Mucosa of rectum (tissue), 2 donors: ENCODE results near the gene ERP44.

Source experiments
- H3K27ac ChIP-seq, 2 donors: one replicate each; pipeline ENCODE4 v1.7.0; 2013; ENCODE audit warnings: inconsistent platforms in 2 of 2, low read depth in 2 of 2, low read length in 2 of 2
- H3K27me3 ChIP-seq, 2 donors: one replicate each; pipeline ENCODE4 v1.7.0; 2013; ENCODE audit warnings: low read length in 2 of 2; ENCODE audit not compliant: control insufficient read depth in 2 of 2, insufficient read depth in 2 of 2
- H3K36me3 ChIP-seq, 2 donors: one replicate each; pipeline ENCODE4 v1.7.0; 2013; ENCODE audit warnings: low read length in 2 of 2; ENCODE audit not compliant: control insufficient read depth in 2 of 2, insufficient read depth in 2 of 2
- H3K4me1 ChIP-seq, 2 donors: one replicate each; pipeline ENCODE4 v1.7.0; 2013; ENCODE audit warnings: low read length in 2 of 2, mild to moderate bottlenecking in 1 of 2; ENCODE audit not compliant: control insufficient read depth in 2 of 2, insufficient read depth in 2 of 2
- H3K4me3 ChIP-seq, 2 donors: one replicate each; pipeline ENCODE4 v1.7.0; 2013; ENCODE audit warnings: low read length in 2 of 2
- H3K9ac ChIP-seq, 2 donors: one replicate each; pipeline ENCODE4 v1.7.0; 2013; ENCODE audit warnings: low read length in 2 of 2, low read depth in 1 of 2, mild to moderate bottlenecking in 1 of 2
- H3K9me3 ChIP-seq, 2 donors: one replicate each; pipeline ENCODE4 v1.7.0; 2013; ENCODE audit warnings: low read length in 2 of 2; ENCODE audit not compliant: control insufficient read depth in 2 of 2
- donor health status: healthy.
- donor health status: Normal muscosa, but diverticular disease.

Gene ERP44

GRCh38 chr9:100021931-100022330 is 76.9 kb downstream of the ERP44 start:
- peaks cover 4 to 13% of the 10 kb centered on the region in 2 donors for H3K36me3 ChIP-seq
- H3K9me3 ChIP-seq: no peaks in the 10 kb centered on the region
- H3K27me3 ChIP-seq: no peaks in the 10 kb centered on the region
- no peak overlapping the region for H3K4me3 ChIP-seq
- H3K9ac ChIP-seq: no peak overlapping the region
- H3K4me1 ChIP-seq: no peaks in the 10 kb centered on the region
- no peak overlapping the region for H3K27ac ChIP-seq

DNA sequence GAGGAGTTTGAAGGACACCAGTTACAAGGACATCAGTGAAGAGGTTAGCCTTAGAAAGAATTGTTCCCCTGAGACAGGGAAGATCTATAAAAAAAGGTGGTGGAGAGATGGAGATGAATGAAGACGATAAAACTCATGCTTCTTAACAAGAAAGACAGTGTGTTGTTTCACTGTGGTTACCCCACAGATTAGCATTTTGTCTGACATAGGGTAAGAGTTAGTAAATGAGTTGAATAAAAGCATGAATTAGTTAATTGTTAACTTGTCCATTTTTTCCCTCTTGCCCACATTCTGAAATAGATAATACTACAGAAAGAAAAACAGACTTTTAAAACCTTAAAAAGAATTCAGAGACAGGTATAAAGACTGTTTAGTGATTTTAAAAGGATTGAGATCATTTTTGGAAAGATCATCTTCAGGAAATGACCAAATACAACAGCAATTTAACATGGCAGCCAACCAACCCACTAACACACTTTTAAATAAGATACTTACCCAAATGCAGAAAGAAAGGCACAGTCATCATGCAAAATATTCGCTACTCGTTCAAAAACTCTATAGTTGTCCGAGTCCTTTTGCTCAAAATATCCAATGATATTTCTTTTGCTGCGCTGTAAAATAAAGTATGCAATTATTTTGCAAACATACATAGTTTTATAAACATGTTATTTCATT is 78.5 kb downstream of the ERP44 start:
- Histone ChIP-seq H3K9me3 (no peaks in the 10 kb centered on the region), H3K9ac (no peak overlapping the region), H3K27me3 (no peaks in the 10 kb centered on the region), H3K4me1 (no peaks in the 10 kb centered on the region), H3K36me3 (peaks cover 17 to 22% of the 10 kb centered on the region in 2 donors), H3K4me3 (no peak overlapping the region), H3K27ac (no peak overlapping the region)

- H3K27ac ChIP-seq: no peak overlapping the region
- no peak overlapping the region for H3K4me3 ChIP-seq
- no peaks in the 10 kb centered on the region for H3K27me3 ChIP-seq
- H3K9ac ChIP-seq: no peak overlapping the region
- no peaks in the 10 kb centered on the region for H3K9me3 ChIP-seq
- no peaks in the 10 kb centered on the region for H3K4me1 ChIP-seq
- H3K36me3 ChIP-seq: peaks cover 17 to 26% of the 10 kb centered on the region in 2 donors
Observed at GRCh38 chr9:100019541-100019940, 79.3 kb downstream of the ERP44 start.

- no peaks in the 10 kb centered on the region for H3K9me3 ChIP-seq
- H3K27ac ChIP-seq: no peak overlapping the region
- H3K4me1 ChIP-seq: no peaks in the 10 kb centered on the region
- H3K9ac ChIP-seq: no peak overlapping the region
- H3K36me3 ChIP-seq: peaks cover 14 to 23% of the 10 kb centered on the region in 2 donors
- H3K4me3 ChIP-seq: no peak overlapping the region
- H3K27me3 ChIP-seq: no peaks in the 10 kb centered on the region
Observed at GRCh38 chr9:100014846-100015245, 84.0 kb downstream of the ERP44 start.

DNA sequence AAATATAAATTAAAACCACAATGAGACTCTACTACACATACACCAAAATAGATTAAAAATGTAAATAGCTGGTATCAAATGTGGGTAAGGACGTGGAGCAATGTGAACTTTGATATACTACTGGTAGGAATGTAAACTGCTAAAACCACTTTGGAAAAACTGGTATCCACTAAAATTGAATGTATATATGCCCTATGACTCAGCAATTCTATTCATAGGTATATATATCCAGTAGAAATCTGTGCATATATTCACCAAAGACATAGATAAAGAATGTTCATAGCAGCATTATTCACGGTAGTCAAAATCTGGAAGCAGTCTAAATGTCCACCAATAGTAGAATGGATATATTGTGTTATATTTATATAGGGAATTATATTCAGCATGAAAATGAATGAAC is 85.2 kb downstream of the ERP44 start:
- Histone ChIP-seq H3K9ac (no peak overlapping the region), H3K27me3 (no peaks in the 10 kb centered on the region), H3K36me3 (peaks cover 14 to 18% of the 10 kb centered on the region in 2 donors), H3K27ac (no peak overlapping the region), H3K4me1 (no peaks in the 10 kb centered on the region), H3K9me3 (no peaks in the 10 kb centered on the region), H3K4me3 (no peak overlapping the region)

- peaks cover 14 to 18% of the 10 kb centered on the region in 2 donors for H3K36me3 ChIP-seq
Observed at GRCh38 chr9:100012279-100012678, 86.5 kb downstream of the ERP44 start.

DNA sequence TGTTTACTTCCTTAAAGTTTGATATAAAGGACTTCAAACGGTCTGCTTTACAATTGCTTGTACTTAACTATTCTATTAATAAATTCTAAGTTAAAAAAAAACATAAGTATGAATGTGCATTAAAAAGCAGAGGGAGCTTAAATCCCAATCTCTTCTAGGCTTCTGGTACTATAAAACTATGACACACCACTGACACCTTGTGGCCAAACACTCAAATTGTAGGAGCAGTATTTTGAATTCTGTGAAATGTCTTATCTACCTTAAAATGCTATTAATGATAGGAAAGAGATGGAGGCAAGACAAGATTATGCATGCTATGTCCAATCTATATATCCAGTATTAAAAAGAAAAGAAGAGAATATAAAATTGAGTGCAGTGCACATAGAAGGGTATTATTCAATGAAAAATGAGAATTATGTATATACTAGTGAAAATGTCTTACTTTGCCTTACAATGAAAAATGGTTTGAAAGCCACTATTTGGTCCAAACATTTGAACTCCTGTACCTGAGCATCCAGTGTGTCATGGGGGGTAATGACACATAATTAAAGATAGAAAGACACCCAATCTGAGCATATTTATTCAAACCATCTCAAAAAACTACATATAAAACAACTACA is 87.6 kb downstream of the ERP44 start:
- Histone ChIP-seq H3K27me3 (no peaks in the 10 kb centered on the region), H3K9ac (no peak overlapping the region), H3K9me3 (no peaks in the 10 kb centered on the region), H3K4me3 (no peak overlapping the region), H3K36me3 (peaks cover 9 to 12% of the 10 kb centered on the region in 2 donors), H3K27ac (no peak overlapping the region), H3K4me1 (no peaks in the 10 kb centered on the region)

More at GRCh38 chr9:100012279-100012678, 86.5 kb downstream of the ERP44 start:
- no peak overlapping the region for H3K9ac ChIP-seq
- H3K9me3 ChIP-seq: no peaks in the 10 kb centered on the region
- H3K27me3 ChIP-seq: no peaks in the 10 kb centered on the region
- no peak overlapping the region for H3K4me3 ChIP-seq
- H3K4me1 ChIP-seq: no peaks in the 10 kb centered on the region
- no peak overlapping the region for H3K27ac ChIP-seq

DNA sequence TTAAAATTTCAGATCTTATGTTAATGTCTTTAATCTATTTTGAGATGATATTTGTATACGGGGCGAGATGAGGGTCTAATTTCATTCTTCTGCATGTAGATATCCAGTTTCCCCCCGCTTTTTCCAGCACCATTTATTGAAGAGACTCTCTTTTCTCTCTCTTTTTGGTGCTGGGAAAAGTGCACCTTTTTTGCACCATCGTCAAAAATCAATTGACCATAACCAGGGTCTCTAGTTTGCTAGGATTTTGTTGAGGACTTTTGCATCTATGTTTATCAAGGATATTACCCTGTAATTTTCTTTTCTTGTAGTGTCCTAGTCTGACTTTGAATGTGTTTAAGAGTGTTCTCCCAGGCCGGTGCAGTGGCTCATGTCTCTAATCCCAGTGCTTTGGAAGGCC is 99.0 kb downstream of the ERP44 start:
- H3K9me3 ChIP-seq: no peaks in the 10 kb centered on the region
- H3K9ac ChIP-seq: no peak overlapping the region
- no peak overlapping the region for H3K27ac ChIP-seq
- H3K27me3 ChIP-seq: no peaks in the 10 kb centered on the region
- H3K36me3 ChIP-seq: peaks cover 15 to 17% of the 10 kb centered on the region in 2 donors
- no peaks in the 10 kb centered on the region for H3K4me1 ChIP-seq
- no peak overlapping the region for H3K4me3 ChIP-seq

DNA sequence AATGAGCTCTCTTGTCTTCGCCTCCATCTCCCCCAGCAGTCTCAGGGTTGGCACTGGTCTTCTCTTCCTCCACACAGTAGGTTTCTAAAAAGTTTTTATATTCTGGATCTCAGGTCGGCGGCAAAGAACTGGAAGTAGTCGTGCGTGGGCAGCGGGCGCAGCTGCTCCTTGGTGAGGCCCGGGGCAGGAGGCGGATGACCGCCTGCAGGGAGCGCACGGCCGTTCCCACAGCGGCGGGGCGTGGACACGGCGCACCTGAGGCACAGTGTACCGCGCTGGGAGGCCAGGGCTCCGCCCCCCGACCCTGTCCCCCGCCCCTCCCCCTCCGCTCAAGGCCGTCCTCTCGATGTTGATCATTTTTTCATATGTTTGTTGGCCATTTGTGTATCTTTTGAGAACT is 99.9 kb downstream of the ERP44 start:
- Histone ChIP-seq H3K27me3 (no peaks in the 10 kb centered on the region), H3K27ac (no peak overlapping the region), H3K9me3 (no peaks in the 10 kb centered on the region), H3K4me1 (no peaks in the 10 kb centered on the region), H3K4me3 (no peak overlapping the region), H3K9ac (no peak overlapping the region), H3K36me3 (peaks cover 8 to 11% of the 10 kb centered on the region in 2 donors)

GRCh38 chr9:99998266-99998665 is 100.5 kb downstream of the ERP44 start:
- Histone ChIP-seq H3K27me3 (no peaks in the 10 kb centered on the region), H3K4me3 (no peak overlapping the region), H3K27ac (no peak overlapping the region), H3K9ac (no peak overlapping the region), H3K4me1 (no peaks in the 10 kb centered on the region), H3K36me3 (peaks cover 2 to 5% of the 10 kb centered on the region in 2 donors), H3K9me3 (no peaks in the 10 kb centered on the region)
